K562 (cell line): Measurements from ENCODE around the gene PDE9A. TPM values are rescaled to one million over a fixed set of nuclear protein-coding genes. Genes with fewer than 3 reads are reported as not detected.
A peak's percentile ranks its signal among the peaks of the same experiment; 100 is the strongest.

Experiments used
- L3MBTL2 ChIP-seq: fragments of 450-650 bp; IDR thresholded peaks from 2 replicates; pipeline ENCODE4 v1.6.1; 2016; ENCODE audit warnings: mild to moderate bottlenecking, moderate library complexity
- SREBF1 ChIP-seq: fragments of 150-350 bp; IDR thresholded peaks from 2 replicates; pipeline ENCODE4 v1.6.1; 2014; ENCODE audit warnings: antibody characterized with exemption, low read depth, low read length, borderline replicate concordance
- polyA plus RNA-seq, 8 experiments: library from polyadenylated mRNA; depleted of rRNA in 4 of 8; stranded (reverse) in 5 of 8; unstranded in 3 of 8; fragments of >200 nt; fragmentation: Nextera tagmentation in 2 of 8; fragmentation: Illumina TruSeq in 1 of 8; extraction: Ambion mirVana in 2 of 8; extraction: Trizol in 1 of 8; gene quantifications; 2 replicates each; pipeline versions ENCODE4 v1.2.1 to v1.2.3, GENCODE V29; 2011 to 2014; ENCODE audit warnings: inconsistent platforms in 1 of 8, missing spikeins in 1 of 8
- total RNA-seq, 7 experiments: library from RNA; depleted of rRNA in 6 of 7; stranded (reverse); fragments of >200 nt in 6 of 7; fragmentation: Illumina TruSeq in 2 of 7; extraction: Trizol in 2 of 7; gene quantifications; 2 replicates each; pipeline versions ENCODE4 v1.2.1 to v1.2.3, GENCODE V29; 2011 to 2021; ENCODE audit warnings: low replicate concordance in 1 of 7
- TF ChIP-seq, protein P1 (sequence below), 3 experiments: IDR thresholded peaks in 2 of 3; conservative IDR thresholded peaks in 1 of 3; 2 replicates each; pipeline ENCODE4 v1.5.1; 2011 to 2012; ENCODE audit warnings: low read length in 3 of 3, mild to moderate bottlenecking in 3 of 3, control low read depth in 2 of 3, improper control_type of control experiment in 1 of 3, inconsistent platforms in 1 of 3, low read depth in 1 of 3, mixed read lengths in 1 of 3, moderate library complexity in 1 of 3; ENCODE audit not compliant: insufficient read depth in 2 of 3
- TF ChIP-seq, protein P2 (sequence below): sonication (generic); formaldehyde crosslinking; IDR thresholded peaks from 2 replicates; pipeline ENCODE4 v1.8.1; 2023; ENCODE audit warnings: mild to moderate bottlenecking, missing genetic modification reagents

The PDE9A gene
- total and polyA plus RNA-seq, 9 of the 15 experiments (the other 6 are each of a cell fraction or from before 2014, with no cell fraction given), result 0.07 to 0.27 TPM; not detected in 7

DNA sequence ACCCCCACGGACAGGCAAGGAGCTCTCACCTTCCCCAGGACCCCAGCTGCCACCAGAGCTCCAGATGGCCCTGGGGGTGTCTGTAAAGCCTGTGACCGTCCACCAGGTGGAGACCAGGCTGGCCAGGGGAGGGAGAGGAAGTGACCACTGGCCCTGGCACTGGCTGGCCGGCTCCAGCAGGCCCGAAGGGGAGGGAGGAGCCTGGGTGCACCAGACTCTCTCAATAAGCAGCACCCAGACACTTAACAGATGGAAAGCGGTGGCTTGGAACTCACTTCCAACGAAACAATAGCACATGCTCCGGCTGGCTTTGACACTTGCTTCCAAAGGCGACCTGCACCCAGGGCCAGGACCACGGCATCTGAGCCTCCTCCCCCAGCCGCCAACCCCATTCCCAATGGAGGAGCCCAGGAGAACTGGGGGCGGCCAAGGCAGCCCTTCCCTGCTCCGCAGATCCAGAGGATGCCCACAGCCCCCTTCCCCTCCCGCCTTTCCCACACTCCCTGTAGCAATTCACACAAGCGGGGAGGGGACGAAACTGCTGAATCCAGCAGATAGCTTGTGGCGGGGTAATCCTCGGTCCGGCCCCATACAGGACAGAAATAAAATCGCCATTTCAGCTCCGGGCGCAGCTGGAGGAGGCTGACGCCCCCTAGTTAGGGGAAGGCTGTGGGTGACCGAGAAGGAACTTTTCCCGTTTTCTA is 742 bp upstream of the PDE9A start (continued):
- TF ChIP-seq, protein P1, sequence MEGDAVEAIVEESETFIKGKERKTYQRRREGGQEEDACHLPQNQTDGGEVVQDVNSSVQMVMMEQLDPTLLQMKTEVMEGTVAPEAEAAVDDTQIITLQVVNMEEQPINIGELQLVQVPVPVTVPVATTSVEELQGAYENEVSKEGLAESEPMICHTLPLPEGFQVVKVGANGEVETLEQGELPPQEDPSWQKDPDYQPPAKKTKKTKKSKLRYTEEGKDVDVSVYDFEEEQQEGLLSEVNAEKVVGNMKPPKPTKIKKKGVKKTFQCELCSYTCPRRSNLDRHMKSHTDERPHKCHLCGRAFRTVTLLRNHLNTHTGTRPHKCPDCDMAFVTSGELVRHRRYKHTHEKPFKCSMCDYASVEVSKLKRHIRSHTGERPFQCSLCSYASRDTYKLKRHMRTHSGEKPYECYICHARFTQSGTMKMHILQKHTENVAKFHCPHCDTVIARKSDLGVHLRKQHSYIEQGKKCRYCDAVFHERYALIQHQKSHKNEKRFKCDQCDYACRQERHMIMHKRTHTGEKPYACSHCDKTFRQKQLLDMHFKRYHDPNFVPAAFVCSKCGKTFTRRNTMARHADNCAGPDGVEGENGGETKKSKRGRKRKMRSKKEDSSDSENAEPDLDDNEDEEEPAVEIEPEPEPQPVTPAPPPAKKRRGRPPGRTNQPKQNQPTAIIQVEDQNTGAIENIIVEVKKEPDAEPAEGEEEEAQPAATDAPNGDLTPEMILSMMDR (IDR thresholded peaks at IDR 0.05 in 2 of 3, conservative IDR thresholded peaks at IDR 0.05 in 1 of 3; ENCODE audit: insufficient read depth in 2 of 3, low read depth in 1 of 3, low read length in 3 of 3), result peak; percentile 56 to 61 (median 59)
- 0 out of 2 replicates have a peak, but pooled peaks have one; percentile 23 for TF ChIP-seq L3MBTL2
- TF ChIP-seq, protein P2, sequence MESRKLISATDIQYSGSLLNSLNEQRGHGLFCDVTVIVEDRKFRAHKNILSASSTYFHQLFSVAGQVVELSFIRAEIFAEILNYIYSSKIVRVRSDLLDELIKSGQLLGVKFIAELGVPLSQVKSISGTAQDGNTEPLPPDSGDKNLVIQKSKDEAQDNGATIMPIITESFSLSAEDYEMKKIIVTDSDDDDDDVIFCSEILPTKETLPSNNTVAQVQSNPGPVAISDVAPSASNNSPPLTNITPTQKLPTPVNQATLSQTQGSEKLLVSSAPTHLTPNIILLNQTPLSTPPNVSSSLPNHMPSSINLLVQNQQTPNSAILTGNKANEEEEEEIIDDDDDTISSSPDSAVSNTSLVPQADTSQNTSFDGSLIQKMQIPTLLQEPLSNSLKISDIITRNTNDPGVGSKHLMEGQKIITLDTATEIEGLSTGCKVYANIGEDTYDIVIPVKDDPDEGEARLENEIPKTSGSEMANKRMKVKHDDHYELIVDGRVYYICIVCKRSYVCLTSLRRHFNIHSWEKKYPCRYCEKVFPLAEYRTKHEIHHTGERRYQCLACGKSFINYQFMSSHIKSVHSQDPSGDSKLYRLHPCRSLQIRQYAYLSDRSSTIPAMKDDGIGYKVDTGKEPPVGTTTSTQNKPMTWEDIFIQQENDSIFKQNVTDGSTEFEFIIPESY, result no peak
- TF ChIP-seq SREBF1, result no peak
- TF ChIP-seq, all 486 proteins: peak for 7
